Natural killer cell (primary cell): ENCODE results near the gene CRYBA1. TPM values are rescaled to one million over a fixed set of nuclear protein-coding genes. Genes with fewer than 3 reads are reported as not detected.

Experiments used
- ATAC-seq, 3 donors: fragments of 150-1000 bp in 2 of 3; fragments of 200-7000 bp in 1 of 3; cut with Tn5 transposase; 1 replicate in 1 of 3; 2 replicates in 2 of 3; pipeline ENCODE4 v1.10.0; 2021; ENCODE audit warnings: mild to moderate bottlenecking in 2 of 3, moderate library complexity in 2 of 3
- DNase-seq, 2 donors: peaks; one replicate each; pipeline versions ENCODE4 v3.0.0 to v3.0.0-alpha.2; 2013 to 2021; ENCODE audit warnings: mixed read lengths in 1 of 2
- H3K27ac ChIP-seq: one replicate; pipeline ENCODE4 v1.5.1; 2013; ENCODE audit warnings: mild to moderate bottlenecking, low read length
- H3K27me3 ChIP-seq: one replicate; pipeline ENCODE4 v1.6.1; 2013; ENCODE audit warnings: low read length; ENCODE audit not compliant: control insufficient read depth, insufficient read depth
- H3K36me3 ChIP-seq: one replicate; pipeline ENCODE4 v1.6.1; 2013; ENCODE audit warnings: low read length; ENCODE audit not compliant: control insufficient read depth, insufficient read depth
- H3K4me1 ChIP-seq: one replicate; pipeline ENCODE4 v1.6.1; 2013; ENCODE audit warnings: low read length; ENCODE audit not compliant: control insufficient read depth, insufficient read depth
- H3K4me3 ChIP-seq: one replicate; pipeline ENCODE4 v1.5.1; 2013; ENCODE audit warnings: low read length
- H3K9me3 ChIP-seq: one replicate; pipeline ENCODE4 v1.6.1; 2013; ENCODE audit warnings: low read length; ENCODE audit not compliant: control insufficient read depth, insufficient read depth
- H3K27ac Mint-ChIP-seq, 2 donors: one replicate each; pipeline ENCODE4 v1.8.0; 2022; ENCODE audit warnings: mild to moderate bottlenecking in 2 of 2, mixed read lengths in 2 of 2, moderate library complexity in 1 of 2
- H3K27me3 Mint-ChIP-seq, 2 donors: one replicate each; pipeline ENCODE4 v1.8.0; 2022; ENCODE audit warnings: low read depth in 2 of 2, mixed read lengths in 2 of 2
- H3K36me3 Mint-ChIP-seq: one replicate; pipeline ENCODE4 v1.8.0; 2022; ENCODE audit warnings: mixed read lengths
- H3K4me1 Mint-ChIP-seq, 2 donors: one replicate each; pipeline ENCODE4 v1.8.0; 2022; ENCODE audit warnings: mixed read lengths in 2 of 2
- H3K4me3 Mint-ChIP-seq: one replicate; pipeline ENCODE4 v1.8.0; 2022; ENCODE audit warnings: mild to moderate bottlenecking, moderate library complexity, mixed read lengths
- H3K9me3 Mint-ChIP-seq, 2 donors: one replicate each; pipeline ENCODE4 v1.8.0; 2022; ENCODE audit warnings: mixed read lengths in 2 of 2
- CTCF ChIP-seq: fragments of 200-600 bp; IDR thresholded peaks from one replicate; pipeline ENCODE4 v1.8.0; 2022; ENCODE audit warnings: antibody characterized with exemption
- WGBS: methylation state at CpG from one replicate; pipeline ENCODE4 v1.1.7; 2013; ENCODE audit warnings: missing lambda C conversion rate; ENCODE audit not compliant: insufficient coverage; 5-methylcytosine and 5-hydroxymethylcytosine counted together
- intact Hi-C: fragments of 100-400 bp; cut with micrococcal nuclease; formaldehyde crosslinking; loops from one replicate; pipeline ENCODE4 v1.14.2; 2022
- total RNA-seq, 4 donors: library from RNA; stranded (reverse); fragments of 120-200 nt in 1 of 4; gene quantifications; one replicate each; pipeline versions ENCODE4 v1.2.3 to v1.2.4, GENCODE V29; 2013 to 2022

The CRYBA1 gene
- total RNA-seq, 3 donors from 2014 or later (not counting 1 experiment from before 2014, with no cell fraction given): not detected

GRCh38 chr17:29295420-29295819 lies 48.8 kb downstream of the CRYBA1 start:
- ATAC-seq: no peak
- Mint-ChIP-seq H3K27me3 (no peaks in the 10 kb centered on the region), H3K9me3 (no peaks in the 10 kb centered on the region), H3K27ac (peak overlapping the region; percentile 92 to 99), H3K4me3 (peak overlapping the region; percentile 57), H3K4me1 (peaks cover 31 to 35% of the 10 kb centered on the region in 2 donors), H3K36me3 (peaks cover 11% of the 10 kb centered on the region)
- no CpG with 5 or more reads among the region's 3 CpGs for WGBS
- TF ChIP-seq CTCF: no peak
- H3K27ac ChIP-seq: peak overlapping the region; percentile 87
- no peaks in the 10 kb centered on the region for H3K36me3 ChIP-seq
- H3K9me3 ChIP-seq: no peaks in the 10 kb centered on the region
- no peak for DNase-seq
- H3K4me1 ChIP-seq: peaks cover 7% of the 10 kb centered on the region
- intact Hi-C loops: loop anchor here (2.0 to 10.0 kb wide), 3 partner anchors 147 to 311 kb away; no protein-coding TSS in a partner anchor
- no peaks in the 10 kb centered on the region for H3K27me3 ChIP-seq
- H3K4me3 ChIP-seq: no peak overlapping the region

GRCh38 chr17:29299031-29299430 lies 52.4 kb downstream of the CRYBA1 start:
- no peak for DNase-seq
- H3K4me1 ChIP-seq: peaks cover 5% of the 10 kb centered on the region
- no peaks in the 10 kb centered on the region for H3K27me3 Mint-ChIP-seq
- WGBS: 88% methylated on average over 1 of the region's 2 CpGs
- no peaks in the 10 kb centered on the region for H3K27me3 ChIP-seq
- H3K27ac Mint-ChIP-seq: no peak overlapping the region
- peaks cover 5% of the 10 kb centered on the region for H3K36me3 Mint-ChIP-seq
- H3K9me3 ChIP-seq: no peaks in the 10 kb centered on the region
- no peak overlapping the region for H3K4me3 ChIP-seq
- intact Hi-C loops: loop anchor here (10.0 kb wide), 1 partner anchor 314 kb away; no protein-coding TSS in a partner anchor
- peaks cover 15% of the 10 kb centered on the region in 2 donors for H3K4me1 Mint-ChIP-seq
- ATAC-seq: no peak
- no peak overlapping the region for H3K4me3 Mint-ChIP-seq
- H3K36me3 ChIP-seq: no peaks in the 10 kb centered on the region
- no peak overlapping the region for H3K27ac ChIP-seq
- no peak for TF ChIP-seq CTCF
- no peaks in the 10 kb centered on the region for H3K9me3 Mint-ChIP-seq

GRCh38 chr17:29303386-29303785 lies 56.7 kb downstream of the CRYBA1 start:
- Histone ChIP-seq H3K4me1 (peaks cover 5% of the 10 kb centered on the region), H3K27ac (no peak overlapping the region), H3K27me3 (no peaks in the 10 kb centered on the region), H3K36me3 (no peaks in the 10 kb centered on the region), H3K9me3 (no peaks in the 10 kb centered on the region), H3K4me3 (no peak overlapping the region)
- ATAC-seq (no peak), DNase-seq (no peak)
- Mint-ChIP-seq H3K9me3 (no peaks in the 10 kb centered on the region), H3K27me3 (no peaks in the 10 kb centered on the region), H3K36me3 (no peaks in the 10 kb centered on the region), H3K4me3 (no peak overlapping the region), H3K4me1 (no peaks in the 10 kb centered on the region), H3K27ac (no peak overlapping the region)
- 17% methylated on average over 1 of the region's 3 CpGs for WGBS
- TF ChIP-seq CTCF: no peak
- intact Hi-C loops: no loop called here

Other genes with a start within 250 kb of the CRYBA1 start
- 1 to 10 TPM in 1 of 3 donors, under 1 TPM in 2; 0.33 to 1.4 (median 0.97) TPM for gene SEZ6, start 240.8 kb upstream of the CRYBA1 start, total RNA-seq
- gene PIPOX, start 203.7 kb upstream of the CRYBA1 start, total RNA-seq: 1 to 10 TPM; 3.0 to 5.8 (median 3.4) TPM
- gene MYO18A, start 66.5 kb upstream of the CRYBA1 start, total RNA-seq: 100 to 1,000 TPM; 110 to 117 (median 115) TPM
- gene NUFIP2, start 47.3 kb downstream of the CRYBA1 start, total RNA-seq: 100 to 1,000 TPM in 1 of 3 donors, 10 to 100 TPM in 2; 79.2 to 112 (median 95.0) TPM
- 10 to 100 TPM; 55.4 to 76.9 (median 70.0) TPM for gene TAOK1, start 143.5 kb downstream of the CRYBA1 start, total RNA-seq